T-helper 1 cell treated with Interleukin-12 subunit alpha and Interleukin-12 subunit beta and Interleukin-4 antibody, amounts not matched to agents 30 ng/mL and 1 ng/mL, for 36 hours (primary cell): ENCODE data around the gene SLC47A1. TPM values are rescaled to one million over a fixed set of nuclear protein-coding genes. Genes with fewer than 3 reads are reported as not detected.
"Not testable (repeated sequence)": the region's sequence is repeated elsewhere in the genome, so short reads cannot be mapped to it uniquely, and the experiment has no call there.

ENCODE experiments used
- intact Hi-C: fragments of 100-400 bp; cut with micrococcal nuclease; formaldehyde crosslinking; loops from one replicate; pipeline ENCODE4 v1.15.1; 2024
- total RNA-seq: library from RNA; stranded (reverse); gene quantifications from 2 replicates; pipeline ENCODE4 v1.2.3, GENCODE V29; 2022

The SLC47A1 gene, protein sequence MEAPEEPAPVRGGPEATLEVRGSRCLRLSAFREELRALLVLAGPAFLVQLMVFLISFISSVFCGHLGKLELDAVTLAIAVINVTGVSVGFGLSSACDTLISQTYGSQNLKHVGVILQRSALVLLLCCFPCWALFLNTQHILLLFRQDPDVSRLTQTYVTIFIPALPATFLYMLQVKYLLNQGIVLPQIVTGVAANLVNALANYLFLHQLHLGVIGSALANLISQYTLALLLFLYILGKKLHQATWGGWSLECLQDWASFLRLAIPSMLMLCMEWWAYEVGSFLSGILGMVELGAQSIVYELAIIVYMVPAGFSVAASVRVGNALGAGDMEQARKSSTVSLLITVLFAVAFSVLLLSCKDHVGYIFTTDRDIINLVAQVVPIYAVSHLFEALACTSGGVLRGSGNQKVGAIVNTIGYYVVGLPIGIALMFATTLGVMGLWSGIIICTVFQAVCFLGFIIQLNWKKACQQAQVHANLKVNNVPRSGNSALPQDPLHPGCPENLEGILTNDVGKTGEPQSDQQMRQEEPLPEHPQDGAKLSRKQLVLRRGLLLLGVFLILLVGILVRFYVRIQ
- 0.25 TPM in 1 of 2 replicates, not detected in the other for total RNA-seq

DNA sequence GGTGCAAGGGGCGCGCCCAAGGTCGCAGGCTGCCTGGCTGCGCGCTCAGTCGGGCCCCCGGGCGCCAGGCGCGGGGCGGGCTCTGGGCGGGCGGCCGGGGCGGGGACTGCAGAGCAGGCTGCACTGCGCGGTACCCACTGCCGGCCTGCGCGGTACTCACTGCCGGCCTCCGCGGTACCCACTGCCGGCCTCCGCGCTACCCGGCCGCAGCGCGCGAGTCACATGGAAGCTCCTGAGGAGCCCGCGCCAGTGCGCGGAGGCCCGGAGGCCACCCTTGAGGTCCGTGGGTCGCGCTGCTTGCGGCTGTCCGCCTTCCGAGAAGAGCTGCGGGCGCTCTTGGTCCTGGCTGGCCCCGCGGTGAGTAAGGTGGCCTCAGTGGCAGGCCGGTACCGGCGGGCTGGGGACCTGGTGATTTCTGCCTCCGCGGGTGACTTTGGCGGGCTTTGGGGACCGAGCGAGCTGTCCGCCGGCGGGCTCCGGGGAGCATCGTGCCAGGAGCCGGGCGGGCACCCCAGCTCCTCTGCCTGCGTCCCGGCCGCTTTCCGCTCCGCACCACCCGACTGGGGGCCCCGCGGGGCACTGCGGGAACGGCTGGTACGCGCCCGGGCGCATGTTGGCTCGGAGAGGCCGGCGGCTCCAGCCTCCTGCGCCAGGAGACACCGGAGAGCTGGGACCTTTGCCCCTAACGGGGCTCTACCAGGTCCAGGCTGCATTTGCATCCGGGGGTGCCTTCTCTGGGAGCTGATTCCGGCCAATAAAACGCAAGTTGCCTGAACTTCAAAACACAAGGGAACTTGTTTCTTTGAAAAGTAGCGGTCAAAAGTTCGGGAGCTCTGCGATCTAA, at the start of gene SLC47A1:
TSS of gene SLC47A1 (plus strand) at position 137 of the 844 bp plus-strand sequence. CDS start at position 223, 86 bp downstream.
- intact Hi-C loops: no loop called here

DNA sequence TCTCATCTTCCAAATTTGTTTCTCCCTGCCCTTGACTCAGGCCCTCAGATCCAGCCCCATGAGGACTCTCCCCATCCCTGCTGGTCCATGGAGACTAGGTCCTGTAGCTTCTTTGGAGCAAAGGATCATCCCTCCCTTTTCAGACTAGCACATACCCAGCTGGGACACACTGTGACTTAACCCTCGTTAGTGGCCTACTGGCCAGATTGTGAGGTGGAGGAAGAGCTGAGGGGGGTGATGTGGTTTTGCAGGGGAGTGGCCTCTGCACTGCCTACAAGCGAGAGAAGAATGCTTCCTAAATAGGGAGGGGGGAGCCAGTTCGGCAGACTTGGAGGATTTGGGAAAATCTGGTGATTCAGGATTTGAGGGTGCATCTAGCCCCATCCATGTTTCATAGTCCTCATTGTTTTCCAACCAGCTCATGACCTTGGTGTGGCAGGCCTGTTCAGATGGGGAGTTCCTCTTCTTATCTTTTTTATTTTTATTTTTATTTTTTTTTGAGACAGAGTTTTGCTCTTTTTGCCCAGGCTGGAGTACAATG, 47.8 kb upstream of the SLC47A1 start:
- intact Hi-C loops: no loop called here

DNA sequence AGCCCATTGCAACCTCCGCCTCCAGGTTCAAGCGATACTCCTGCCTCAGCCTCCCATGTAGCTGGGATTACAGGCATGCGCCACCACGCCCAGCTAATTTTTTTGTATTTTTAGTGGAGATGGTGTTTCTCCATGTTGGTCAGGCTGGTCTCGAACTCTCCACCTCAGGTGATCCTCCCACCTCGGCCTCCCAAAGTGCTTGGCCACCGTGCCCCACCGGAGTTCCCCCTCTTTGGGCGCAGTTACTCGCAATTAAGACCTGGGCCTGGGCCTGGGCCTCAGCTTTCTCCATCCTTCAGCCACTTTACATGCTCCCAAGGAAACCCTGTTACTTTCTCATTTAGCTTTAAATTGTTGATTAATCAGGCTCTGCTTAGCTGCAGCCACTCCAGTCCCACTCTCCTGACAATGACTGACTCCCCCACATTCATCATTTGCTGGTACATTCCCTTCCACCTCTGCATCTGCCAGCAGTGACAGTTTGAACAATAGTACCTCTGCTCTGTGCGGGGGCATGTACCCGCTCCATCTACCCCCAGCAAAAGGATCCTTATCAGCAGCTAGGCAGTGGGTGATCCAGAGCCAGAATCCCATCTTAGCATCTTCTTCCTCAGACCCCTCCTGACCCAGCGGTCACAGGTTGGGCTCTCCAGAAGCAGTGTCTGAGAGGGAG, 47.2 kb upstream of the SLC47A1 start:
- intact Hi-C loops: no loop called here

DNA sequence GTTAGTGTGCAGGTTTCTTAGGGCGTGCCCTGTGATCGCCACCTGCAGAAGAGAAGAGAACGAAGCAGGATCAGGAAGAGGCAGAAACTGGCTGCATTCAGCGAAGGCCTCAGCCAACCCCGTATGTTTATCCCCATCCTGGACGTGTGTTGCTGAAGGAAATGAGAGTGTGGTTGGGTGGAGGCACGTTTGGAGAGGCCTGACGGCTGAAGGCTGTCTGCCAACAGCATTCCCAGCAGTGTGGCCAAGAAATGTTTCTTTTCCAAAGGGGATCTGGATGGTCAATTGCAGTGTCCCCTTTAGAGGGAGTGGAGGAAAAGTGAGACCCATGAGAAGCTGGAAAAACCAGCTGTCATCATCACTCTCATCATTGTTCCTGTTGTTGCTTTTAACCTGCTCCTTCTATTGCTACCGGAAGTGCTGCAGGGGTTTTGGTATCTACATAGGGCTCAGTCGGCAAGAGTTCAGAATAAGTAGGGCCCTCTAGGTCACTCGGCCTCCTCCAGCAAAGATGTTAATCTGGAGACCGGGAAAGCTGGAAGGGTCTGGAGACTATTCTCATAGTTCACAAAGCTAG, 46.5 kb upstream of the SLC47A1 start:
- intact Hi-C loops: no loop called here

DNA sequence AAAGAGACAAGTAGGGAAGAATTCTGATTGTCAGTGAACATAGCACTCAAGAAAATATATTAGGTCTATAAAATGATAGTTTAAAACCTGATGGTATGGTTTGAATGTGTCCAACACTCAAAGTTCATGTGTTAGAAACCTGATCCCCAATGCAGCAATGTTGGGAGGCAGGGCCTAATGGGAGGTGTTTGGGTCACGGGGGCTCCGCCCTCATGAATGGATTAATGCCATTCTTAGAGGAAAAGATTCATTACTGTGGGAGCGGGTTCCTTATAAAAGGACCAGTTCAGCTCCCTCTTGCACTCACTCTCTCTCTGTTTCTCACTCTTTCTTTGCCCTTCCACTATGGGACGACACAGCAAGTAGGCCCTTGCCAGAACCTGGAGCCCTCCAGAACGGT, 41.5 kb upstream of the SLC47A1 start:
- intact Hi-C loops: no loop called here

DNA sequence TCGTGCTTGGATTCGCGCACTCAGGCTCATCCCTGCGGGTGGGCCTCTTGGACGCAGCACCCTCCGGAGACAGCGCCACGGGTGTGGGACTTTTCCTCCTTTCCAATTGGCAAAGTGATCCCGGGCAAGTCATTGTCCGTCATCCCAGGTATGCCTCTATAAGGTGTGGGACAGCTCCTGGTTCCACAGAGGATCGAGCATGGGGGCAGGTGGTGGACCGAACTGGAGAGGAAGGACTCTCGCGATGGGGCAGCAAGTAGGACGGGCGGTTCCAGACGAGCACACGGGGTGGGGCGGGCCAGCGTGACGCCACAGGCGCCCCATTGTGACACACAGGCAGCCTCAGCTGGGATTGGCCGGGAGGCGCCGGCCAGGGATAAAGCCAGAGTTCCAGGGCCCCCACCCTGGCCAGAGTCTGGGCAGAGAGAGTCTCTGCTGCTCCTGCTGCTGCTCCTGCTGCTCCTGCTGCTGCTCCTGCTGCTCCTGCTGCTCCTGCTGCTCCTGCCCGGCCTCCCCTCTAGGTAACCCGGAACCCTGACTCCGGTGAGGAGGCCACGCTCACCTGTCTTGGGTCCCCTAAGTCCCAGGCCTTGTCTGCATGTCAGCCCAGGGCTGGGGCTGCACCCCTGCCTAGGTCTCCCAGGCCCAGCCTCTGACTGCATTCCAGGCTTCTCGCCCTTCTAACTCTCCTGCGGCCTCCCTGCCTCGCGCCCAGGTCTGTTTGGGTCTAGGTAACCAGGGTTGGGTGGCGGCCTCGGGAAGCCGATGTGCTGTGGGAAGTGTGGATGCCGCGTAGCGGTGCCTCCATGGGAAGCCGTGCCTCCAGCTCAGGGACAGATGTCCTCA, 38.5 kb upstream of the SLC47A1 start:
- intact Hi-C loops: no loop called here

DNA sequence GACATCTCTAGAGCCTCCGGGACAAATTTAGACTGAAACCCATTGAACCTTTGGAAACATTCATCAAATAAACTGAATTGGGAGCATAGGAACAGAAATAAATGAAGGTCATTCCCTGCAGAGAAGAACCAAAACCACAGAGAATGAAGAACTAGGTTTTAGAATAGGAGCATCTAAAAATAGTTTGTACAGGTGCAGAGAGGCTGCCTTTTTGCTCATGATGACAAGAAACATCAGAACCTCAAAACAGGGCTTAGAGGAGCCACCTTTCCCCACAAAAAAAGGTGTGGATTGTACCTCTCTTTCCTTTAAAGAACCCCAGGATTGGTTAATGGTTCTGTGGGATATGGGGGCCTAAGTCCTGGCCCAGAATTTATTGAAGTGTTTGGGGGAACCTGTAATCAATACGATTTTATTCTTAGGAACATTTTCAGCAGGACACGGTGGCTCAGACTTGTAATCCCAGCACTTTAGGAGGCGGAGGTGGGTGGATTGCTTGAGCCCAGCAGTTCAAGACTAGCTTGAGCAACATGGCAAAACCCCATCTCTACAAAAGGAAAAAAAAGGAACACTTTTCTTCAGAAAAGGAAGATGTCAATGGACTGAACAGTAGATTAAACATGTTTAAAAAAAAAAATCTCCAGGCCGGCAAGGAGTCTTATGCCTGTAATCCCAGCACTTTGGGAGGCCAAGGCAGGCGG, 37.7 kb upstream of the SLC47A1 start:
- intact Hi-C loops: no loop called here

DNA sequence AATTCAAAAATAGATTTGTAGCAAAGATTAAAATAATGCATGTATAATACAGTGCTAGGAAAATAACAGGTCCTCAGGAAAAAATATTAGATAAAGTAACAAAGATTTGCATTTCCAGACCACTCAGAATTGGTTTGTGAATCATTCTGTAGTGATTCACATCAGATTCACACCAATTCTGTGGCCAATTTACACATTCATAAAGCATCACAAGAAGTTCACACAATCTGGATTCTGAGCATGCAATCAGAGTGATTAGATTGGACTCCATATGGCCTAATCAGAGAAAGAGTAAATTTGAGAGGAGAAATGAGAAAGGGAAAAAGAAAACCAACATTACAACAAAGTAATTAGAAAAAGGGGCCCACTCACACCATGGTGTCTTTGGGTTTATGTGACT, 36.0 kb upstream of the SLC47A1 start:
- intact Hi-C loops: no loop called here

DNA sequence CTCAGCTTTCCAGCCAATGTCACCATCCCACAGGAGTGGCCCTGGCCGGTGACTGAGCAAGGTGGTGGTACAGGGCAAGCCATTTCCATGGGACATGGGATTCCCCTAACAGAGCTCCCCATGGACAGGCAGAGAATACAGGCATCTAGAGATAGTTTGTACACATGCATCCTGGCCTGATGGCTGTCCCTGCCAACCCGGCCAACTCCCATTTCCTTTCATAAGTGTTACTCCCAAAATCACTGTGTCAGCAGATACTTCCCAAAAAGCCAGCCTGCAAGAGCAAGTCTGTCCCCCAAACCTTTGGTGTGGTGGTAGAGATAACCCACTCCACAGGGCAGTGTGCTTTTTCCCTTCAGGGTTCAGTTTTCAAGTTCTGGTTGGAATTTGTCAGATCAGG, 32.4 kb upstream of the SLC47A1 start:
- intact Hi-C loops: no loop called here

DNA sequence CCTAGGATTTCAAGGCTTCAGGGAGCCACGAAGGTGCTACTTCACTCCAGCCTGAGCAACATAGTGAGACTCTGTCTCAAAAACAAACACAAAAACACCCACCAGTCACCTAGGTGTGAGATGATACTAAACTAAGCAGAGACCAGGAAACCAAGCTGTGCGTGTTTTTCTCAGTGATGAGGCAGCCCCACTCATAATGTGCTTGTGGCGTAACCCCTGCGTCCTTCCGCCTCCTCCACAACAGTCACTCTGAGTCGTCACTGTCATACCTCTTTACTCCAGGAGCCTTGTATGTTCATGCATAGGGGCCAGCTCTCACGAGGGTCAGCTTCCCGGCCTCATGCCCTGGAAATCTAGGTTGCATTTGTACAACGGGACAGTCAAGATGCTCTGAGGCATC, 31.1 kb upstream of the SLC47A1 start:
- intact Hi-C loops: no loop called here

DNA sequence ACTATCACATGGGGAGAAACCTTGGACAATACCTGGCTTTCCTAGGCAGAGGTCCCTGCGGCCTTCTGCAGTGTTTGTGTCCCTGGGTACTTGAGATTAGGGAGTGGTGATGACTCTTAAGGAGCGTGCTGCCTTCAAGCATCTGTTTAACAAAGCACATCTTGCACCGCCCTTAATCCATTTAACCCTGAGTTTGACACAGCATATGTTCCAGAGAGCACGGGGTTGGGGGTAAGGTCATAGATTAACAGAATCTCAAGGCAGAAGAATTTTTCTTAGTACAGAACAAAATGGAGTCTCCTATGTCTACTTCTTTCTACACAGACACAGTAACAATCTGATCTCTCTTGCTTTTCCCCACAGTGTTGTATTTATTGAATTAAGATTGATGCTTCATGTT, 28.1 kb upstream of the SLC47A1 start:
- intact Hi-C loops: not testable (repeated sequence)

DNA sequence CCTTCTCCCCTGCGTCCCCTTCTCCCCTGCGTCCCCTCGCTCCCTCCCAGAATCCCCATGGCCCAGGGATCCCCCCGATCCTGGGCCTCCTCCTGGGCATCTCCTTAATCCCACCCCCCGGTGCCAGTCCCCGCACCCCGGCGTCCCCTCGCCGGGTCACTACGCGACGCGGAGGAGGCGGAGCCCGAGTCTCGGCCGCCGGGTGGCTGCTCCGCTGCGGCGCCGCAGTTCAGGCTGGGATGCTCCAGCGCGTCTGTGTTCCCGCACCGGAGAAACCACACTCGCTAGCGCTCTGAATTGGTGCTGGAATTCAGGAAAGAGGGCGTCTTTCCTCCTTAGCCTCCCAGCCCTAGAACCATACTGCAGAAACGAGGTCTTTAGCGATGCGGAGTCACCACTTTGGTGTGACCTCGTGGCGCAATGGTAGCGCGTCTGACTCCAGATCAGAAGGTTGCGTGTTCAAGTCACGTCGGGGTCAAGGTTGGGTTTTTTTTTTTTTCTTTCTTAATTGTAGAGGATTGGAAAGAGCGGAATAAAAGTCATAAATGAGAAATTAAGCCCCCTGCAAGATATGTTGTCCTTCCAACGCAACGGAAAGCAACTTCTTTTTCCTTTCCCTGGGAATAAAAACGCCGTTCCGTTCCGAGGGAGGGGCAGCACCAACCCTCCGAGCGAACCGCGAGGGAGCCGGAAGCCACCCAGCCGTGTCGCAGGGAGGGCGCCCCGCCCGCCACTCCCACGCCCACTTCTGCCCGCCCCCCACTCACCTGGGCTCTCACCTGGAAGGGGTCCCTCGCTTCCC, 25.7 kb upstream of the SLC47A1 start:
- intact Hi-C loops: loop anchor here (1.0 kb wide), 5 partner anchors 61 to 469 kb away; partner anchors contain the start of genes AKAP10, ALDH3A2, B9D1 and MAPK7

DNA sequence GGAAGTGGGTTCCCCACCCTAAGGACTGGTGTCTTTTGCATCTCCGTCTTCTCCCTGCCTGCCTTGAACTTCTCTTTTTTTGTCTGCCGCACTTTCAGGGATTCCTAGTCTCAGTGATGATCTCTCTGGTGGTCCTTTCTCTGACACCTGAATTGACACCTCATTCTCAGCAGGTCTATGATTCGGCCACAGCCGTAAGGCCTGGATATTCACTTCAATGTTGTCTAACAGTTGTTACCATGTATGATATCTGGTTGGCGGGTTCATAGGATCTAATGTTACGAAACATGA, 25.1 kb upstream of the SLC47A1 start:
- intact Hi-C loops: loop anchor here (1.0 kb wide), 4 partner anchors 61 to 469 kb away; partner anchors contain the start of genes AKAP10, ALDH3A2 and MAPK7

DNA sequence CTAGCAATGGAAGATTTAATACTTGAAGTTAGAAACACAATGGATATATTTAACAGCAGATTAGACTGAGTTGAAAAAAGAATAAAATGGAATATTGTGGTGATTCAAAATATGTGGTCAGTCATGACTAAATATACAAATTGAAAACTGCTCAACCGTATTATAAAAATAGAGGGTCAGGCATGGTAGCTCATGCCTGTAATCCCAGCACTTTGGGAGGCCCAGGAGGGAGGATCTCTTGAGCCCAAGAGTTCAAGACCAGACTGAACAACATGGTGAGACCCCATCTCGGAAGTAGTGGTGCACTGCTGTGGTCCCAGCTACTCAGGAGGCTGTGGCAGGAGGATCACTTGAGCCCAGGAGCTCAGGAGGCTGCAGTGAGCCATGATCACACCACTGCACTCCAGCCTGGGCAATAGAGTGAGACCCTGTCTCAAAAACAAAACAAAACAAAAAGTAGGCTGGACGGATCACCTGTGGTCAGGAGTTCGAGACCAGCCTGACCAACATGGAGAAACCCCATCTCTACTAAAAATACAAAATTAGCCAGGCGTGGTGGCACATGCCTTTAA, 24.3 kb upstream of the SLC47A1 start:
- intact Hi-C loops: not testable (repeated sequence)

DNA sequence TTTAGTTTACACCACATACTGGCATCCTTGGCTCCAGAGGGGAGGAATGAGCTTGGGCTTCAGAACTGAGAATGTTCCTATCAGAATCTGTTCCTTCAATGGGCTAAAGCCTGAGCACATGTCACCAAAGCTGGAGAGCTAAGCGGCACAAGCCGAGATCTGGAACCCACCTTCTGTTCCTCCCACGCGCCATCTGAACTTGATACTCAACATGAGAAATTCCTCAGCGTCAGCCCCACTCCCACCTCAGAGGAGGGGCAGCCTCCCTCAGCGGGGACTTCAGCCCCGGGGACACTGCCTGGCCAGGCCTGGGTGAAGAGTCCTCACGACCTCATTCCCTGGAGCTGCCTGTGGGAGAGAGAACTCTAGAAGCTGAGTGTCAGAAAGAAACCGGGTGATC, 22.8 kb upstream of the SLC47A1 start:
- intact Hi-C loops: no loop called here

DNA sequence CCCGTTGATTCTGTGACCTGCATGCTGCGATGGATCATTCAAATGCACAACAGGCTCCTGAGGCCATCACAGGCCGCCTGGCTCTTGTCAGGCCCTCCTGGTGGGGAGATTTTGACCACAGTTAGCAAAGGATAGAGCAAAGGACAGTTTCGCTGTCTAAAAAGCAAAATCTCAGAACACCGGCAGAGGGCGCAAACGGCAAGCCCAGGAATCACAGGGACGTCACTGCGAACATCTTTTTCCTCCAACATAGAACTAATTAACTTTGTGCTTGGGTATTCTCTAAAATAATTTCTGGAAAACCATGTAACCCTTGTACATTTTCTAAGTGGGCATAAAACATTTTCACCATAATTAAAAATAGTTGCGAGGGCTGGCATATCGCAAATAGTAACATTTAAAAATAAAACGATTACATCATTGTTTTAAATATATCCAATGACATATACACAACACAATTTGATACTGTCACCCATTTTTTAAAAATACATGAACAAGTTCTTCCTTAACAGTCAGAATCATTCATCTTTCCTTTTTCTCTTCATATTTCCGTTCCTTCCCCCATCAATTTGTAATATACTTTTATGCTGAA, 19.7 kb upstream of the SLC47A1 start:
- intact Hi-C loops: loop anchor here (1.0 to 2.0 kb wide), 5 partner anchors 132 to 252 kb away; partner anchors contain the start of gene B9D1

DNA sequence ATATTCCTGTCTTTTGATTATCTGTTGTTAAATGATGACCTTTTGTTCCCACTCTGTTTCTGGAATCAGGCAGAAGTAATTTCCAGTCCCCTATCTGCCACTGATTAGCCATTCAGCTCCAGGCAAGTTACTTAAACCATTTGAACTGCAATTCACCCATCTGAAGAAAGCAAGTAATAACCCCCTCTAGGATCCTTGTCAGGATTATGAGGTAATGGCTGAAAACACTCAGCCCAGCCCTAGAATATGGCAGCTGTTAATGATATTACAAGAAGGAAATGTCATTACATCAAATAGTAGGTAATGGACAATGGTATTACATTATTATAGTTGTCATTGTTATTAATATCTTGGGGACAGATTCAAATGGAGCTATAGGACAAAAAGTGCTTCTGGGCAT, 16.0 kb upstream of the SLC47A1 start:
- intact Hi-C loops: no loop called here
